Skeletal muscle tissue (tissue), 4 donors: Measurements from ENCODE around the gene IL17REL. TPM values are rescaled to one million over a fixed set of nuclear protein-coding genes. Genes with fewer than 3 reads are reported as not detected.
"Not testable (repeated sequence)": the region's sequence is repeated elsewhere in the genome, so short reads cannot be mapped to it uniquely, and the experiment has no call there.

ENCODE experiments used
- H3K27ac ChIP-seq: one replicate; pipeline ENCODE4 v1.7.0; 2013; ENCODE audit warnings: mild to moderate bottlenecking, low read depth, low read length, inconsistent platforms
- H3K27me3 ChIP-seq, 3 donors: one replicate each; pipeline ENCODE4 v1.7.0; 2013; ENCODE audit warnings: low read length in 3 of 3; ENCODE audit not compliant: control insufficient read depth in 3 of 3, insufficient read depth in 3 of 3
- H3K36me3 ChIP-seq, 3 donors: one replicate each; pipeline ENCODE4 v1.7.0; 2013; ENCODE audit warnings: low read length in 3 of 3; ENCODE audit not compliant: control insufficient read depth in 3 of 3, insufficient read depth in 3 of 3
- H3K4me1 ChIP-seq, 3 donors: one replicate each; pipeline ENCODE4 v1.7.0; 2013; ENCODE audit warnings: low read length in 3 of 3, mild to moderate bottlenecking in 3 of 3; ENCODE audit not compliant: control insufficient read depth in 3 of 3, insufficient read depth in 3 of 3
- H3K4me3 ChIP-seq, 3 donors: one replicate each; pipeline ENCODE4 v1.7.0; 2013; ENCODE audit warnings: low read length in 3 of 3
- H3K9ac ChIP-seq, 3 donors: one replicate each; pipeline ENCODE4 v1.7.0; 2013; ENCODE audit warnings: low read length in 3 of 3, mild to moderate bottlenecking in 3 of 3, moderate library complexity in 2 of 3, low read depth in 1 of 3
- H3K9me3 ChIP-seq, 3 donors: one replicate each; pipeline ENCODE4 v1.7.0; 2013; ENCODE audit warnings: low read length in 3 of 3; ENCODE audit not compliant: control insufficient read depth in 3 of 3
- total RNA-seq: library from RNA; depleted of rRNA; stranded (reverse); fragments of >200 nt; gene quantifications from one replicate; pipeline ENCODE4 v1.2.3, GENCODE V29; 2014
- donor health status: Osteomylitis.

Gene IL17REL
- total RNA-seq, 1 donor from 2014 or later = not detected

GRCh38 chr22:49986325-49986724, 26.2 kb downstream of the IL17REL start:
- no peak overlapping the region for H3K27ac ChIP-seq
- H3K36me3 ChIP-seq = no peaks in the 10 kb centered on the region
- H3K4me1 ChIP-seq = peaks cover 0 to 2% (median 0%) of the 10 kb centered on the region in 3 donors
- peaks cover 14 to 18% (median 15%) of the 10 kb centered on the region in 3 donors for H3K27me3 ChIP-seq
- peaks cover 0 to 2% (median 0%) of the 10 kb centered on the region in 3 donors for H3K9me3 ChIP-seq
- no peak overlapping the region for H3K9ac ChIP-seq
- H3K4me3 ChIP-seq = no peak overlapping the region

- peaks cover 14 to 18% (median 15%) of the 10 kb centered on the region in 3 donors for H3K27me3 ChIP-seq
- no peak overlapping the region for H3K27ac ChIP-seq
- no peak overlapping the region for H3K9ac ChIP-seq
- no peaks in the 10 kb centered on the region for H3K36me3 ChIP-seq
- peak overlapping the region in 1 of 3 donors; percentile 41 for H3K4me3 ChIP-seq
- peaks cover 0 to 2% (median 0%) of the 10 kb centered on the region in 3 donors for H3K9me3 ChIP-seq
- peaks cover 0 to 2% (median 0%) of the 10 kb centered on the region in 3 donors for H3K4me1 ChIP-seq
Measured at GRCh38 chr22:49983148-49984042, 29.2 kb downstream of the IL17REL start.

- H3K36me3 ChIP-seq, H3K27ac ChIP-seq, H3K9me3 ChIP-seq, H3K4me1 ChIP-seq, H3K9ac ChIP-seq, H3K4me3 ChIP-seq: not testable (repeated sequence)
- H3K27me3 ChIP-seq = peaks cover 14 to 18% (median 15%) of the 10 kb centered on the region in 3 donors
Measured at GRCh38 chr22:49981799-49982198, 30.8 kb downstream of the IL17REL start.

GRCh38 chr22:49979587-49980264, 32.8 kb downstream of the IL17REL start:
- H3K4me1 ChIP-seq = peaks cover 0 to 5% (median 5%) of the 10 kb centered on the region in 3 donors
- no peak overlapping the region for H3K9ac ChIP-seq
- H3K36me3 ChIP-seq = no peaks in the 10 kb centered on the region
- no peak overlapping the region for H3K4me3 ChIP-seq
- no peak overlapping the region for H3K27ac ChIP-seq
- peaks cover 12 to 15% (median 14%) of the 10 kb centered on the region in 3 donors for H3K27me3 ChIP-seq
- no peaks in the 10 kb centered on the region for H3K9me3 ChIP-seq

- Histone ChIP-seq H3K27me3 (peaks cover under 1 to 1% (median 1%) of the 10 kb centered on the region in 3 donors), H3K9ac (no peak overlapping the region), H3K9me3 (no peaks in the 10 kb centered on the region), H3K36me3 (no peaks in the 10 kb centered on the region), H3K27ac (no peak overlapping the region), H3K4me3 (no peak overlapping the region), H3K4me1 (peaks cover 0 to 10% (median 3%) of the 10 kb centered on the region in 3 donors)
Measured at GRCh38 chr22:49977578-49977977, 35.0 kb downstream of the IL17REL start.

GRCh38 chr22:49976439-49977175, 36.0 kb downstream of the IL17REL start:
- H3K27ac ChIP-seq = no peak overlapping the region
- H3K36me3 ChIP-seq = no peaks in the 10 kb centered on the region
- H3K9ac ChIP-seq = no peak overlapping the region
- H3K27me3 ChIP-seq = no peaks in the 10 kb centered on the region
- H3K4me3 ChIP-seq = no peak overlapping the region
- peaks cover 0 to 12% (median 6%) of the 10 kb centered on the region in 3 donors for H3K4me1 ChIP-seq
- no peaks in the 10 kb centered on the region for H3K9me3 ChIP-seq

- Histone ChIP-seq H3K9ac (no peak overlapping the region), H3K4me3 (no peak overlapping the region), H3K27ac (no peak overlapping the region), H3K9me3 (no peaks in the 10 kb centered on the region), H3K27me3 (no peaks in the 10 kb centered on the region), H3K36me3 (no peaks in the 10 kb centered on the region), H3K4me1 (peaks cover 4 to 19% (median 13%) of the 10 kb centered on the region in 3 donors)
Measured at GRCh38 chr22:49975543-49976389, 36.8 kb downstream of the IL17REL start.

- Histone ChIP-seq H3K4me1 (peaks cover 13 to 41% (median 31%) of the 10 kb centered on the region in 3 donors), H3K9me3 (no peaks in the 10 kb centered on the region), H3K27me3 (no peaks in the 10 kb centered on the region), H3K9ac (no peak overlapping the region), H3K36me3 (no peaks in the 10 kb centered on the region), H3K27ac (no peak overlapping the region), H3K4me3 (no peak overlapping the region)
Measured at GRCh38 chr22:49973018-49973961, 39.3 kb downstream of the IL17REL start.
